ENCODE results near the gene FOXL3. TPM values are rescaled to one million over a fixed set of nuclear protein-coding genes. Genes with fewer than 3 reads are reported as not detected.

Gene FOXL3
- total and polyA plus RNA-seq, 2 donors from 2014 or later: not detected

DNA sequence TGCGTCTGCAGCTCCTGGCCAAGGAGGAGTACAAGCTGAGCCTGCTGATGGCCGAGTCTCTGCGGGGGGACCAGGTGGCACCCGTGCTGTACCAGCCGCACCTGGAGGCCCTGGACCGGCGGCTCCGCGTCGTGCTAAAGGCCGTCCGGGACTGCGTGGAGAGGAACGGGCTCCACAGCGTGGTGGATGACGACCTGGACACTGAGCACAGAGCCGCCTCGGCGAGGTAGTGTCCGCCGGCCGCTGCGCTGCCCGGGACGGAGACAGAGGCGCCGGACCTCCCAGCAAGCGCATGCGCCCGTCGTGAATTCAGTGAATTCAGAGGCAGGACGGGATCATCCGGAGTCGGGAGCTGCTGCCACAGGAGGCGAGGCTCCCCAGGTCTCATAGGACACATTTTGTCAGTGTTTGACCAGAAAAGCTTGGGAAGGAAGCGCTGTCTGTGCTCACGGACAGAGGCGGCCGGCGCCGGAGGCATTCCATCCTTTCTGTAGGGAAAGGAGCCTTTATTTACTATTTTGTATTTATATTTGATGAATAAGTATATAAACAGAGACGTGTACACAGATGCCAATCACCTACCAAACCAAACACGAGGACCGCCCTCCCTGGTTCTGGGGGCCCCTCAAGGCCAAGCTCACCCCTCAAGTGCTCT lies 30.1 kb upstream of the FOXL3 start:
- DNase-seq: peak in 2 of 5 donors; percentile 17 to 71
- TF ChIP-seq, protein P1, sequence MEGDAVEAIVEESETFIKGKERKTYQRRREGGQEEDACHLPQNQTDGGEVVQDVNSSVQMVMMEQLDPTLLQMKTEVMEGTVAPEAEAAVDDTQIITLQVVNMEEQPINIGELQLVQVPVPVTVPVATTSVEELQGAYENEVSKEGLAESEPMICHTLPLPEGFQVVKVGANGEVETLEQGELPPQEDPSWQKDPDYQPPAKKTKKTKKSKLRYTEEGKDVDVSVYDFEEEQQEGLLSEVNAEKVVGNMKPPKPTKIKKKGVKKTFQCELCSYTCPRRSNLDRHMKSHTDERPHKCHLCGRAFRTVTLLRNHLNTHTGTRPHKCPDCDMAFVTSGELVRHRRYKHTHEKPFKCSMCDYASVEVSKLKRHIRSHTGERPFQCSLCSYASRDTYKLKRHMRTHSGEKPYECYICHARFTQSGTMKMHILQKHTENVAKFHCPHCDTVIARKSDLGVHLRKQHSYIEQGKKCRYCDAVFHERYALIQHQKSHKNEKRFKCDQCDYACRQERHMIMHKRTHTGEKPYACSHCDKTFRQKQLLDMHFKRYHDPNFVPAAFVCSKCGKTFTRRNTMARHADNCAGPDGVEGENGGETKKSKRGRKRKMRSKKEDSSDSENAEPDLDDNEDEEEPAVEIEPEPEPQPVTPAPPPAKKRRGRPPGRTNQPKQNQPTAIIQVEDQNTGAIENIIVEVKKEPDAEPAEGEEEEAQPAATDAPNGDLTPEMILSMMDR (IDR thresholded peaks at IDR 0.05; ENCODE audit: borderline replicate concordance, extremely low read depth, insufficient read depth): no peak

DNA sequence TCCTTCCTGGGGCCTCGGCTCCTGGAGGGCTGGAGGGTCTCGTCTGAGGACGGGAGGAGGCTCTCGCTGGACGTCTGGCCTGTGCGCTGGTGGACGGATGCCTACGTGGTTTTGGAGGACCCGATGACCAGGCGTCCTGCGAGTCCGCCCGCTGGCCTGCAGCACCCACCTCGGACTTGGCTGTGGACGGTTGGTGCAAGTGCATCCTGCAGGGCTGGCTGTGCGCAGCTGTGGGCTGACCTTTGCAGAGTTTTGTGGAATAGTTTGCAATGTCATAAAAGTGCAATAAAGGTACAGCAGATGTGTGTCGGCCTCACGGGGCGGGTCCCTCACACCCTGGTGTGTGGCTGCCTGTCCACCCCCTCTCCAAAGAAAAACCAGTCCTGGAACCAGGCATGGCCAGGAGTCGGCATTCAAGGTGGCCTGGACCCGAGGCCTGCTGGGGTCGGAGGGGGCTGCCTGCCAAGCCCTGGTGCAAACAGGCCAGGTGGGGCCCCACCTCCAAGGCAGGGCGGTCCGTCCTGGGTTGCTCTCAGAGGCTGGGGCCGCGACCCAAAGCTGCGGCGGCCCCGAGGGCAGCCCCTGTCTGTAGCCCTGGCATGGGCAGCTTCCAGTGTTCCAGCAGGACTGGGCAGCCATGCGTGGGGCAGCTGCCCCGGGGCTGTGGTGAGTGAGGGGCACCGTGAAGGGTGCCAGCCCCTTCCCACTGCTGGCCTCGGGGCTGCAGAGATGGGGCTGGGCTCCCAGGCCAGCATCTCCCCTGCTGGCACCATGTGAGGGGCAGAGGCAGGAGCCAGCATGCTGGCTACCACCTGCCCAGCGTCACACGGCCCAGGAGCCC lies 29.3 kb upstream of the FOXL3 start:
- Histone ChIP-seq H3K27ac (ENCODE audit: low read depth in 2 of 2, low read length in 2 of 2) (no peak overlapping the region), H3K4me3 (ENCODE audit: low read length in 3 of 3) (no peak overlapping the region), H3K9me3 (ENCODE audit: control insufficient read depth in 2 of 3, insufficient read depth in 1 of 3, low read length in 3 of 3) (peaks cover 0 to 7% (median 0%) of the 10 kb centered on the region in 3 donors), H3K4me1 (ENCODE audit: control insufficient read depth in 2 of 3, insufficient read depth in 2 of 3, low read depth in 1 of 3, low read length in 3 of 3) (no peaks in the 10 kb centered on the region), H3K9ac (ENCODE audit: low read length in 3 of 3) (no peak overlapping the region), H3K36me3 (ENCODE audit: control insufficient read depth in 2 of 3, insufficient read depth in 3 of 3, low read length in 3 of 3) (peaks cover 0 to 49% (median 10%) of the 10 kb centered on the region in 3 donors), H3K27me3 (ENCODE audit: control insufficient read depth, insufficient read depth, low read length) (no peaks in the 10 kb centered on the region)
- FAIRE-seq: no peak
- DNase-seq: peak in 2 of 5 donors; percentile 33 to 66
- TF ChIP-seq, protein P1 (IDR thresholded peaks at IDR 0.05; ENCODE audit: borderline replicate concordance, extremely low read depth, insufficient read depth): no peak
- intact Hi-C loops (cut with DNase I): no loop called here

More for the DNA sequence above, 30.1 kb upstream of the FOXL3 start:
- intact Hi-C loops (cut with DNase I): no loop called here
- Histone ChIP-seq H3K27ac (ENCODE audit: low read depth in 2 of 2, low read length in 2 of 2) (no peak overlapping the region), H3K27me3 (ENCODE audit: control insufficient read depth, insufficient read depth, low read length) (no peaks in the 10 kb centered on the region), H3K4me3 (ENCODE audit: low read length in 3 of 3) (no peak overlapping the region), H3K9ac (ENCODE audit: low read length in 3 of 3) (no peak overlapping the region), H3K36me3 (ENCODE audit: control insufficient read depth in 2 of 3, insufficient read depth in 3 of 3, low read length in 3 of 3) (peaks cover 0 to 55% (median 12%) of the 10 kb centered on the region in 3 donors), H3K9me3 (ENCODE audit: control insufficient read depth in 2 of 3, insufficient read depth in 1 of 3, low read length in 3 of 3) (peaks cover 0 to 7% (median 0%) of the 10 kb centered on the region in 3 donors), H3K4me1 (ENCODE audit: control insufficient read depth in 2 of 3, insufficient read depth in 2 of 3, low read depth in 1 of 3, low read length in 3 of 3) (no peaks in the 10 kb centered on the region)
- no peak for FAIRE-seq

DNA sequence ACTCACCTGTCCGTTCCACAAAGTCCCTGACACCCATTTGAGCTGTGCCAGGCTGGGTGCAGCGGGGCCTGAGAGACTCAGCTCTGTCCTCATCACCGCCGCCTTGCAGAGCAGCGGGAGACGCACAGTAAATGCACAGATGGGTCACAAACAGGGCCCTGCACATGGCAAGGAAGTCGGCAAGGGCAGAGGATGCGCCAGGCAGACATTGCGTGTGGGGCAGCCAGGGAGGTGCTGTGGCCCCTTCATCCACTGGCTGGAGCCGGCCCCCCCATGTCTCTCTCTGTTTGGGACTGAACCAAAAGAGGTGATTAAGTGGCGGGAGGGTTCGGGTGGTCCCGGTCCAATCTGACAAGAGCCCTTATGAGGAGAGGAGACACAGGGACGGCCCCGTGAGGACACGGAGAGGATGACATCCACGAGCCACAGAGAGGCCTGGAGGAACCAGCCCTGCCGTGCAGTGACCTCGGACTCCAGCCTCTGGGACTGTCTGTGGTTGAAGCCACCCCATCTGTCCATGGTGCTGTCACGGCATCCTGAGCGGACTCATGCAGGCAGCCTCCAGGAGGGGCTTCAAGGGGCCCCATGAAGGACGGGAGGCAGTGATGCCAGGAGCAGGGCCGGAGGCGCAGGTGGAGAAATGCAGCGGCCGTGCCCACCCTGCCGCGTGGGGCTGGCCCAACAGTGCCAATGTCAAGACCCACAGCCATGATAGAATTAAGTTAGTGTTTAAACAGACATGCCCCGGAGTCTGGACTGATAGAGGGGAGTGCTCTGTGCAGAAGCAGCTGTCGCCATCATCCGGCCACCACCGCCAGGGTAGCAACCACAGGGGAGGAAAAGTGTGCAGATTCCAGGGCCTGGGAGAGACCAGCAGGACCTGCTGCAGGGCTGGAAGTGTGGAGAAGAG lies 28.4 kb upstream of the FOXL3 start:
- Histone ChIP-seq H3K4me1 (ENCODE audit: control insufficient read depth in 2 of 3, insufficient read depth in 2 of 3, low read depth in 1 of 3, low read length in 3 of 3) (no peaks in the 10 kb centered on the region), H3K9me3 (ENCODE audit: control insufficient read depth in 2 of 3, insufficient read depth in 1 of 3, low read length in 3 of 3) (peaks cover 0 to 7% (median 0%) of the 10 kb centered on the region in 3 donors), H3K4me3 (ENCODE audit: low read length in 3 of 3) (no peak overlapping the region), H3K27ac (ENCODE audit: low read depth in 2 of 2, low read length in 2 of 2) (no peak overlapping the region), H3K9ac (ENCODE audit: low read length in 3 of 3) (no peak overlapping the region), H3K36me3 (ENCODE audit: control insufficient read depth in 2 of 3, insufficient read depth in 3 of 3, low read length in 3 of 3) (peaks cover 0 to 44% (median 9%) of the 10 kb centered on the region in 3 donors), H3K27me3 (ENCODE audit: control insufficient read depth, insufficient read depth, low read length) (no peaks in the 10 kb centered on the region)
- TF ChIP-seq, protein P1 (IDR thresholded peaks at IDR 0.05; ENCODE audit: borderline replicate concordance, extremely low read depth, insufficient read depth): no peak
- intact Hi-C loops (cut with DNase I): no loop called here
- peak in 2 of 5 donors; percentile 27 to 74 for DNase-seq
- no peak for FAIRE-seq

All from kidney (tissue), 14 donors.